ENCODE results near the gene MRPL24. TPM values are rescaled to one million over a fixed set of nuclear protein-coding genes. Genes with fewer than 3 reads are reported as not detected.
A peak's percentile ranks its signal among the peaks of the same experiment; 100 is the strongest.

MRPL24 gene
- polyA plus RNA-seq, 2 of the 4 experiments (the other 2 are of a cell fraction), result 170 to 198 TPM

DNA sequence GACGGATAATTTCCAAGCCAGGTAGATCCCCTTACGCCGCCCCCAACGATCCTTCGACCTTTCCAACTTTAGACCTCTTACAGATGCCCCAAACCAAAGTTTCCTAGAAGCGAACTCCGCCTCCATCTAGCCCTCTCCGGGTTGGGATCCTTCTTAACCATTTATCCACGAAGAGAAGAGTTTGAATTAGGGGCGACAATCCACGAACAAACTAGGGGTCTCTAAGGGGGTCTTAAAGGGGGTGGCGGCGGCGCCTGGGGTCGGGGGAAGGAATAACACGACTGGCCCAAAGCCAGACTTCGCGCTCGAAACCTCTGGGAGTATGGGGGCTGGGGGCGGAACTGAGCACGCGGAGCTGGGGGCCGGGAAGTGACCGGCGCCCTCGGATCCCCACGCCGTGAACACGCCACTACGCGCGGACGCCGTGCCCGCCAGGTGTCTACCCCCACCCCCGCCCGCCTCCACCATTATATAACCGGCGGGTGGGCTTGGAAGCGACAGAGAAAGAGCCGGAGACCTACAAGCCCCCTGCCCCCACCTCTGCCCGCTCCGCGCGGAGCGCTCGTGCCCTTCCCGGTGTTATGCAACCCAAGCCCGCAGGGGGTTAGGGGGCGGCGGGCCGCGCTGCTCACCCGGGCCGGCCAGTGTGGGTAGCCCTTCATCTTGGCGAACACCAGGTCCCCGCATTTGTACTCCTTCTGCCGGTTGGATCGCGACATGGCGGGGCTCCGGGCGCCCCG, 10.0 kb upstream of the MRPL24 start:
- CTCF ChIA-PET, result interaction anchor here (0.9 to 5.4 kb wide), 16 partner anchors 12 to 144 kb away, joined by 3 to 36 read pairs (median 4); partner anchors contain the start of gene PRCC
- peak overlapping the region; percentile 92 for H3K4me2 ChIP-seq
- no peaks in the 10 kb centered on the region for H3K9me3 ChIP-seq
- TF ChIP-seq MAX (IDR thresholded peaks at IDR 0.05) (peak; percentile 28; the same call in 1 of the 2 replicates), CBX2 (IDR thresholded peaks at IDR 0.05; ENCODE audit: borderline replicate concordance, low read depth) (no peak), RAD21 (conservative IDR thresholded peaks at IDR 0.05 in 1 of 2, IDR thresholded peaks at IDR 0.05 in 1 of 2) (no peak), KDM5A (IDR thresholded peaks at IDR 0.05) (no peak), CEBPB (IDR thresholded peaks at IDR 0.05) (peak; percentile 78 to 84), NPAS2 (CRISPR knock-in tag; IDR thresholded peaks at IDR 0.05; ENCODE audit: borderline replicate concordance) (no peak)
- peak overlapping the region; percentile 99 to 100 for H3K27ac ChIP-seq
- no peak for FAIRE-seq
- POLR2A ChIA-PET, result interaction anchor here (1.2 to 2.8 kb wide), 4 partner anchors 9 to 22 kb away, joined by 5 to 50 read pairs (median 27); partner anchors contain the start of genes ISG20L2, METTL25B, MRPL24 and PRCC
- ATAC-seq, result peak in 1 of 2 experiments; percentile 14; a peak in 3 of 6 replicates
- WGBS (ENCODE audit: missing lambda C conversion rate), result 3% methylated on average over 14 of the region's 64 CpGs
- H3K4me3 ChIP-seq, result peak overlapping the region; percentile 92
- H3K4me1 ChIP-seq, result peaks cover 38% of the 10 kb centered on the region
- DNase-seq (ENCODE audit: low read depth in 1 of 2, low spot score in 1 of 2), result peak in 1 of 2 experiments; percentile 35

GRCh38 chr1:156750191-156750672, 9.3 kb upstream of the MRPL24 start:
- WGBS (ENCODE audit: missing lambda C conversion rate), result 0% methylated on average over 5 of the region's 5 CpGs
- H3K4me1 ChIP-seq, result peaks cover 44% of the 10 kb centered on the region
- ATAC-seq (no peak), FAIRE-seq (no peak), DNase-seq (ENCODE audit: low read depth in 1 of 2, low spot score in 1 of 2) (peak in 1 of 2 experiments; percentile 22)
- H3K9me3 ChIP-seq, result no peaks in the 10 kb centered on the region
- peak overlapping the region; percentile 99 to 100 for H3K27ac ChIP-seq
- peak overlapping the region; percentile 92 for H3K4me2 ChIP-seq
- H3K4me3 ChIP-seq, result peak overlapping the region; percentile 92
- no peak for TF ChIP-seq EP300 (IDR thresholded peaks at IDR 0.05)
- TF ChIP-seq HOXB5 (CRISPR knock-in tag; IDR thresholded peaks at IDR 0.05), result no peak
- no peak for TF ChIP-seq RFX5 (IDR thresholded peaks at IDR 0.05)
- TF ChIP-seq, protein P1, sequence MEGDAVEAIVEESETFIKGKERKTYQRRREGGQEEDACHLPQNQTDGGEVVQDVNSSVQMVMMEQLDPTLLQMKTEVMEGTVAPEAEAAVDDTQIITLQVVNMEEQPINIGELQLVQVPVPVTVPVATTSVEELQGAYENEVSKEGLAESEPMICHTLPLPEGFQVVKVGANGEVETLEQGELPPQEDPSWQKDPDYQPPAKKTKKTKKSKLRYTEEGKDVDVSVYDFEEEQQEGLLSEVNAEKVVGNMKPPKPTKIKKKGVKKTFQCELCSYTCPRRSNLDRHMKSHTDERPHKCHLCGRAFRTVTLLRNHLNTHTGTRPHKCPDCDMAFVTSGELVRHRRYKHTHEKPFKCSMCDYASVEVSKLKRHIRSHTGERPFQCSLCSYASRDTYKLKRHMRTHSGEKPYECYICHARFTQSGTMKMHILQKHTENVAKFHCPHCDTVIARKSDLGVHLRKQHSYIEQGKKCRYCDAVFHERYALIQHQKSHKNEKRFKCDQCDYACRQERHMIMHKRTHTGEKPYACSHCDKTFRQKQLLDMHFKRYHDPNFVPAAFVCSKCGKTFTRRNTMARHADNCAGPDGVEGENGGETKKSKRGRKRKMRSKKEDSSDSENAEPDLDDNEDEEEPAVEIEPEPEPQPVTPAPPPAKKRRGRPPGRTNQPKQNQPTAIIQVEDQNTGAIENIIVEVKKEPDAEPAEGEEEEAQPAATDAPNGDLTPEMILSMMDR (IDR thresholded peaks at IDR 0.05), result no peak
- TF ChIP-seq MAX (IDR thresholded peaks at IDR 0.05), result peak; percentile 19
- TF ChIP-seq TP53 (CRISPR knock-in tag; IDR thresholded peaks at IDR 0.05), result 0 out of 2 replicates have a peak, but pooled peaks have one; percentile 23
- no peak for TF ChIP-seq RARB (CRISPR knock-in tag; IDR thresholded peaks at IDR 0.05)
- TF ChIP-seq, protein P2, sequence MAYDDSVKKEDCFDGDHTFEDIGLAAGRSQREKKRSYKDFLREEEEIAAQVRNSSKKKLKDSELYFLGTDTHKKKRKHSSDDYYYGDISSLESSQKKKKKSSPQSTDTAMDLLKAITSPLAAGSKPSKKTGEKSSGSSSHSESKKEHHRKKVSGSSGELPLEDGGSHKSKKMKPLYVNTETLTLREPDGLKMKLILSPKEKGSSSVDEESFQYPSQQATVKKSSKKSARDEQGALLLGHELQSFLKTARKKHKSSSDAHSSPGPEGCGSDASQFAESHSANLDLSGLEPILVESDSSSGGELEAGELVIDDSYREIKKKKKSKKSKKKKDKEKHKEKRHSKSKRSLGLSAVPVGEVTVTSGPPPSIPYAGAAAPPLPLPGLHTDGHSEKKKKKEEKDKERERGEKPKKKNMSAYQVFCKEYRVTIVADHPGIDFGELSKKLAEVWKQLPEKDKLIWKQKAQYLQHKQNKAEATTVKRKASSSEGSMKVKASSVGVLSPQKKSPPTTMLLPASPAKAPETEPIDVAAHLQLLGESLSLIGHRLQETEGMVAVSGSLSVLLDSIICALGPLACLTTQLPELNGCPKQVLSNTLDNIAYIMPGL (CRISPR knock-in tag; IDR thresholded peaks at IDR 0.05; ENCODE audit: borderline replicate concordance), result no peak
- CTCF ChIA-PET, result interaction anchor here (0.9 to 5.4 kb wide), 10 partner anchors 16 to 142 kb away, joined by 3 to 36 read pairs (median 4); partner anchors contain the start of genes NTRK1 and PRCC
- POLR2A ChIA-PET, result interaction anchor here (2.5 to 2.8 kb wide), 2 partner anchors 8 to 17 kb away, joined by 22 to 50 read pairs; partner anchors contain the start of genes MRPL24 and PRCC

DNA sequence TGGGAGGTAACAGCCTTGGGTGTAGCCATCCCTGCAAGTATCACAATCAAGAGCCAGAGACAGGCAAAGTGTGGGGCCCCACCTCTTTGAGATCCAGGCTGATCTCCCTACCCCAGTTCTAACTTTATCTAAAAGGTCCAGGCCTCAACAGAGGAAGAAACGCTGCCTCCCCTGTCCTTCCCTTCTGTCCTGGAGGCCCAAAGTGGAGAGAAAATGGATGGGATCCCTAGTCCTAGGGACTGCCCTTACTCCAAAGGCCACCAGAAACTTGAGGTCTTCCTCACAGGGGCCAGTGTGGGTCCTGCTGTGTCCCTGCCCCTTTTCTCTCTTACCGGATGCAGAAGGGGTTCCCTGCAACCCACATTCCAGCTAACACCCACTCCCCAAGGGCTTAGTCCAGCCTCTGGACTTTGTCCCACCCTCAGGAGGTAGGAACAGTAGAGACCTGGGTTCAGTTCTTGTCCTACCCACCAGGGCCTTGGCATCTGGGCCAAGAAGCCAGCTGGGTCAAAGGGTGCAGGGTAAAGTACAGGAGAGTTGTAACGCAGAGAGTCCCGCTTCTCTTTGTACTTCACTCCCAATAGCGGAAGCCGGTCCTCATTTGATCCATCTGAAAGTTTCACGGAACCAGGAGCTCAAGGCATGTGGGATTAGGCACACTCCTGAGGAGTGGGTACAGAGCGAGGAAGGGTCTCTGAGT, 8.7 kb upstream of the MRPL24 start:
- WGBS (ENCODE audit: missing lambda C conversion rate), result 5% methylated on average over 8 of the region's 8 CpGs
- Histone ChIP-seq H3K27ac (peak overlapping the region; percentile 99 to 100), H3K4me3 (peak overlapping the region; percentile 92), H3K4me1 (peaks cover 50% of the 10 kb centered on the region), H3K4me2 (peak overlapping the region; percentile 92), H3K9me3 (no peaks in the 10 kb centered on the region)
- CTCF ChIA-PET, result interaction anchor here (1.1 to 5.4 kb wide), 4 partner anchors 23 to 142 kb away, joined by 3 to 36 read pairs (median 4); partner anchors contain the start of gene NTRK1
- FAIRE-seq, result no peak
- POLR2A ChIA-PET, result no interaction called here
- TF ChIP-seq ZFP36 (IDR thresholded peaks at IDR 0.05; ENCODE audit: borderline replicate concordance, partially characterized antibody) (no peak), NPAS2 (CRISPR knock-in tag; IDR thresholded peaks at IDR 0.05; ENCODE audit: borderline replicate concordance) (no peak), EHMT2 (IDR thresholded peaks at IDR 0.05; ENCODE audit: low read depth) (no peak), NR3C1 (IDR thresholded peaks at IDR 0.05) (no peak), MAZ (IDR thresholded peaks at IDR 0.05; ENCODE audit: borderline replicate concordance, low read depth, low read length) (no peak), CHD2 (IDR thresholded peaks at IDR 0.05; ENCODE audit: low read length, partially characterized antibody) (no peak), CEBPB (IDR thresholded peaks at IDR 0.05) (no peak), HES2 (IDR thresholded peaks at IDR 0.05) (no peak), RNF2 (IDR thresholded peaks at IDR 0.05; ENCODE audit: borderline replicate concordance, low read depth) (no peak), CHD4 (IDR thresholded peaks at IDR 0.05; ENCODE audit: borderline replicate concordance) (no peak), HOXA7 (CRISPR knock-in tag; IDR thresholded peaks at IDR 0.05) (no peak), RFX5 (IDR thresholded peaks at IDR 0.05) (no peak)
- peak in 1 of 2 experiments; percentile 21 for DNase-seq (ENCODE audit: low read depth in 1 of 2, low spot score in 1 of 2)
- ATAC-seq, result peak in 1 of 2 experiments; percentile 3; a peak in 2 of 6 replicates

Data from A549 (cell line).